ENCODE results near the gene GPR63. TPM values are rescaled to one million over a fixed set of nuclear protein-coding genes. Genes with fewer than 3 reads are reported as not detected.

GPR63 gene
- polyA plus RNA-seq, 3 donors = 0.03 to 0.07 TPM; not detected in 1

DNA sequence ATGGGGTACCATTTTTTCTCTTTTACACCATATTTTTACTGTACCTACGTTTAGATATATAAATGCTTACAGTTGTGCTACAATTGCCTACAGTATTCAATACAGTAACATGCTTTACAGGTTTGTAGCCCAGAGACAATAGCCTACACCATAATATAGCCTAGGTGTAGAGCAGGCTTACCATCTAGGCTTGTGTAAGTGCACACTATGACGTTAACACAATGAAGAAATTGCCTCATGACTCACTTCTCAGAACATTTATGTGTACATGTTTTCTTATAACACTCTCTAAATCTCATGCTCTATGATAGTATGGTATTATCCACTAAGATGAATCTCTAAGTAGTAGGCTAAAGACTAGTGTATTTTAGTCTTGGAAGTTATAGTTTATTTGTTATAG, 13.5 kb downstream of the GPR63 start:
- peaks cover 0 to 5% (median 0%) of the 10 kb centered on the region in 7 donors for H3K9me3 Mint-ChIP-seq
- no peak overlapping the region for H3K27ac Mint-ChIP-seq
- TF ChIP-seq, protein P1, sequence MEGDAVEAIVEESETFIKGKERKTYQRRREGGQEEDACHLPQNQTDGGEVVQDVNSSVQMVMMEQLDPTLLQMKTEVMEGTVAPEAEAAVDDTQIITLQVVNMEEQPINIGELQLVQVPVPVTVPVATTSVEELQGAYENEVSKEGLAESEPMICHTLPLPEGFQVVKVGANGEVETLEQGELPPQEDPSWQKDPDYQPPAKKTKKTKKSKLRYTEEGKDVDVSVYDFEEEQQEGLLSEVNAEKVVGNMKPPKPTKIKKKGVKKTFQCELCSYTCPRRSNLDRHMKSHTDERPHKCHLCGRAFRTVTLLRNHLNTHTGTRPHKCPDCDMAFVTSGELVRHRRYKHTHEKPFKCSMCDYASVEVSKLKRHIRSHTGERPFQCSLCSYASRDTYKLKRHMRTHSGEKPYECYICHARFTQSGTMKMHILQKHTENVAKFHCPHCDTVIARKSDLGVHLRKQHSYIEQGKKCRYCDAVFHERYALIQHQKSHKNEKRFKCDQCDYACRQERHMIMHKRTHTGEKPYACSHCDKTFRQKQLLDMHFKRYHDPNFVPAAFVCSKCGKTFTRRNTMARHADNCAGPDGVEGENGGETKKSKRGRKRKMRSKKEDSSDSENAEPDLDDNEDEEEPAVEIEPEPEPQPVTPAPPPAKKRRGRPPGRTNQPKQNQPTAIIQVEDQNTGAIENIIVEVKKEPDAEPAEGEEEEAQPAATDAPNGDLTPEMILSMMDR (IDR thresholded peaks at IDR 0.05) = no peak
- H3K27ac ChIP-seq (ENCODE audit: low read depth in 1 of 2, low read length in 2 of 2) = no peak overlapping the region
- H3K4me3 Mint-ChIP-seq = no peak overlapping the region
- H3K9ac ChIP-seq (ENCODE audit: insufficient read depth, low read length, poor library complexity, severe bottlenecking) = no peak overlapping the region
- no peak overlapping the region for H2AFZ ChIP-seq (ENCODE audit: insufficient read depth, low read depth, low read length, poor library complexity, severe bottlenecking)
- no peaks in the 10 kb centered on the region for H3K27me3 ChIP-seq (ENCODE audit: control insufficient read depth in 2 of 2, insufficient read depth in 2 of 2, low read length in 2 of 2)
- H3K4me1 ChIP-seq (ENCODE audit: control insufficient read depth in 1 of 2, insufficient read depth in 2 of 2, low read length in 2 of 2) = no peaks in the 10 kb centered on the region
- H4K20me1 ChIP-seq (ENCODE audit: insufficient read depth, low read length) = no peaks in the 10 kb centered on the region
- no CpG with 5 or more reads among the region's 2 CpGs for WGBS (ENCODE audit: insufficient coverage)
- H3K4me2 ChIP-seq (replicated peaks; ENCODE audit: extremely low read depth, low read length, poor library complexity, severe bottlenecking) = no peak overlapping the region
- no peaks in the 10 kb centered on the region for H3K79me2 ChIP-seq (ENCODE audit: insufficient read depth, low read length)
- H3K36me3 ChIP-seq (replicated peaks in 1 of 2; ENCODE audit: control insufficient read depth in 1 of 2, insufficient read depth in 2 of 2, low read length in 2 of 2) = no peaks in the 10 kb centered on the region
- H3K4me3 ChIP-seq (replicated peaks in 1 of 3; ENCODE audit: low read depth in 2 of 3, low read length in 3 of 3) = no peak overlapping the region
- no peaks in the 10 kb centered on the region for H3K9me3 ChIP-seq (replicated peaks in 1 of 2; ENCODE audit: control insufficient read depth in 1 of 2, insufficient read depth in 1 of 2, low read length in 2 of 2)
- peaks cover 0 to 1% (median 0%) of the 10 kb centered on the region in 3 donors for H3K27me3 Mint-ChIP-seq (ENCODE audit: low read depth in 3 of 3)
- H3K36me3 Mint-ChIP-seq = no peaks in the 10 kb centered on the region
- intact Hi-C loops (cut with micrococcal nuclease) = no loop called here
- no peaks in the 10 kb centered on the region for H3K4me1 Mint-ChIP-seq
- no peak for DNase-seq

DNA sequence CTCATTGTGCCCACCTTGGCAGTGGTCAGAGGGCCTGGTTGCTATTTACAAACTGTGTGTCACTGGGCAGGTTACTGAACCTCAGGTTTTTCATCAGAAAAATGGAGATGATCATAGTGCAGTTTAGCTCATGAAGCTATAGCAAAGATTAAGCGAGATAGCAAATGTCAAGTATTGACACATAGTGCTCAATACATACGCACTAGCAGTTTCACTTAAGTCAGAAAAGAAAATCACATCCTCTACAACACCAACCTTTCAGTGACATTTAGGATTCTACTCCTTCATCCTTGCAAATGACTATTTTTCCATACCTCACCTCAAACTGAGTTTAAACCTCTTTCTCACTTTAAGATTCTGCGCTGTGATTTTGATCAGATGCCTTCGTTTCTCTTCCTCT, 16.2 kb downstream of the GPR63 start:
- Histone ChIP-seq H3K4me3 (replicated peaks in 1 of 3; ENCODE audit: low read depth in 2 of 3, low read length in 3 of 3) (no peak overlapping the region), H3K27ac (ENCODE audit: low read depth in 1 of 2, low read length in 2 of 2) (no peak overlapping the region), H3K36me3 (replicated peaks in 1 of 2; ENCODE audit: control insufficient read depth in 1 of 2, insufficient read depth in 2 of 2, low read length in 2 of 2) (no peaks in the 10 kb centered on the region), H3K9ac (ENCODE audit: insufficient read depth, low read length, poor library complexity, severe bottlenecking) (no peak overlapping the region), H2AFZ (ENCODE audit: insufficient read depth, low read depth, low read length, poor library complexity, severe bottlenecking) (no peak overlapping the region), H3K9me3 (replicated peaks in 1 of 2; ENCODE audit: control insufficient read depth in 1 of 2, insufficient read depth in 1 of 2, low read length in 2 of 2) (no peaks in the 10 kb centered on the region), H3K27me3 (ENCODE audit: control insufficient read depth in 2 of 2, insufficient read depth in 2 of 2, low read length in 2 of 2) (no peaks in the 10 kb centered on the region), H4K20me1 (ENCODE audit: insufficient read depth, low read length) (no peaks in the 10 kb centered on the region), H3K4me2 (replicated peaks; ENCODE audit: extremely low read depth, low read length, poor library complexity, severe bottlenecking) (no peak overlapping the region), H3K79me2 (ENCODE audit: insufficient read depth, low read length) (no peaks in the 10 kb centered on the region), H3K4me1 (ENCODE audit: control insufficient read depth in 1 of 2, insufficient read depth in 2 of 2, low read length in 2 of 2) (no peaks in the 10 kb centered on the region)
- Mint-ChIP-seq H3K27me3 (ENCODE audit: low read depth in 3 of 3) (peaks cover 0 to 1% (median 0%) of the 10 kb centered on the region in 3 donors), H3K4me3 (no peak overlapping the region), H3K9me3 (peaks cover 0 to 5% (median 0%) of the 10 kb centered on the region in 7 donors), H3K27ac (no peak overlapping the region), H3K4me1 (no peaks in the 10 kb centered on the region), H3K36me3 (no peaks in the 10 kb centered on the region)
- intact Hi-C loops (cut with micrococcal nuclease) = no loop called here
- no peak for DNase-seq
- 99% methylated on average over 4 of the region's 4 CpGs for WGBS (ENCODE audit: insufficient coverage)
- TF ChIP-seq, protein P1 (IDR thresholded peaks at IDR 0.05) = no peak

All from CD14-positive monocyte (primary cell).